ENCODE results near the gene ASPSCR1.

- no peak for TF ChIP-seq CTCF (IDR thresholded peaks at IDR 0.05)
- no peak for TF ChIP-seq POLR2AphosphoS5 (IDR thresholded peaks at IDR 0.05)
- TF ChIP-seq POLR2A (IDR thresholded peaks at IDR 0.05) = no peak
Measured at GRCh38 chr17:82001571-82002056, 24.2 kb downstream of the ASPSCR1 start.

All from transverse colon (tissue), 4 donors.